Measurements from ENCODE around the gene HBEGF.

- no peak for TF ChIP-seq CTCF (IDR thresholded peaks at IDR 0.05; ENCODE audit: borderline replicate concordance, extremely low read depth, low read length, poor library complexity, severe bottlenecking)
- TF ChIP-seq EZH2 (IDR thresholded peaks at IDR 0.05; ENCODE audit: borderline replicate concordance, low read depth, low read length, severe bottlenecking): no peak
Measured at GRCh38 chr5:140319833-140320232, 26.6 kb downstream of the HBEGF start.

Data from DND-41 (cell line).